Measurements from ENCODE around the gene CLDN8.

- TF ChIP-seq CTCF (IDR thresholded peaks at IDR 0.05) = no peak
- TF ChIP-seq POLR2A (IDR thresholded peaks at IDR 0.05) = no peak
Measured at GRCh38 chr21:30234643-30235042, 18.7 kb upstream of the CLDN8 start.
